C4-2B (cell line): ENCODE measurements around the gene COL13A1.

Experiments used
- CTCF ChIP-seq: fragments of 450-650 bp; conservative IDR thresholded peaks from 2 replicates; pipeline ENCODE4 v1.5.1; 2017; ENCODE audit warnings: mild to moderate bottlenecking
- ZFX ChIP-seq: fragments of 450-650 bp; IDR thresholded peaks from 2 replicates; pipeline ENCODE4 v1.6.1; 2017

DNA sequence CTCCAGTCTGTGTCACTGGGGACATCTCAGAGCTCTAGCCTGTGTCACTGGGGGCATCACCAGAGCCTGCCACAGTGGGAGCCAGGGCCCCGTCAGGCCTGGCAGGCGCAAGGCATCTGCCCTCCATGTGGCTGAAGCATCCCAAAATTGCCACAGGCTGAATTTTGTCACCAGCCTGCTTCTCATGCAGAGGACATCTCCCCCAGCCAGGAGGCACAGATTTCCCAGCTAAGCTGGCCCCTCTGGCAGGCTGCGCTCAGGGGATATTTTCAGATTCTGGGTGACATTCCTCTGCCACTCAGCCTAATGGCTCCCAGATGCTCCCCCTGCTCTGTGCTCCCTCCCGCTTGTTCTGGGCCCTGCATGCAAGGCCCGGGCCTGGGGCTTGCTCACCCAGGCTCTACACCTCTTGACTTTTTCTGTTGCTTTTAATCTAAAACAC lies 64.6 kb downstream of the COL13A1 start:
- TF ChIP-seq CTCF: no peak
- TF ChIP-seq ZFX: no peak
